ENCODE measurements around the gene EEF1AKMT2. TPM values are rescaled to one million over a fixed set of nuclear protein-coding genes. Genes with fewer than 3 reads are reported as not detected.
A peak's percentile ranks its signal among the peaks of the same experiment; 100 is the strongest.

The EEF1AKMT2 gene
- total and polyA plus RNA-seq, 2 of the 13 experiments (the other 11 are each of a cell fraction or from before 2014, with no cell fraction given): 11.3 to 19.3 TPM

DNA sequence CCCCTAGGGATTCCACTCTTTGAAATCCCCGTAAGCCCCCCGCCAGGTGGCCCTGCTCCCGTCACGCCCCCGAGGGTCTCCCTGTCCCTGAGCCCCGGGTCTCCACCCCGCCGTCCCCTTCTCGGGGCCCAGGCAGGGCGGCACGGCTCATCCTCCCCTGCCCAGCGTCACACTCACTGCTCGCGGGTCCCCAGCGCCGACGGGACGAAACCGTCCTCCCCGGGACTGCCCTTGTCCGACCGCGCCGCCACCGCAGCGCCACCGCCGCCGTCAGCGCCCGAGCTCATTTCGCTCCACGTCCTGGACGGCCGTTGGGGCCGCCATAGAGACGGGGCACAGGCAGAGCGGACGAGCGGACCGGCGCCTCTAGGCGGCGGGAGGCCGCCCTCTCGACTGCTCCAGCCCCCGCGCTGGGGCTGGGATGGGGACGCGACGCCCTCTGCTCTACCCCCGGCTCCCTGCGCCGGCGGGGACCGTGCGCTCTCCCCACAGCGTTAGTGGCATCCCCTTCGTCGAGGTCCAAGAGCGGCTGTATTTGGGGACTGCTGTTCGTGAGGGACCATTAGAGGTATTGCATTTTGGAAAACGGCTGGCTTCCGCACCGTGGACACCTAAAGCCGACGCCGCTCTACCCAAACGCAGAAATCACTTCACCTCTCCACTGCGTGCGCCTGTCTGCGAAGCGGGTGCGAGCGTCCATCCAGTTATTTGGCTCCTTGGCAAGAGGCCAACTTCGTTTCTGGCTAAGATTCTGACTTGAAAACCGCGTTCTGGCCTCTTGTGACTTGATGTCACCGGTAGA lies at the start of gene EEF1AKMT2 (continued):
- TF ChIP-seq, protein P1, sequence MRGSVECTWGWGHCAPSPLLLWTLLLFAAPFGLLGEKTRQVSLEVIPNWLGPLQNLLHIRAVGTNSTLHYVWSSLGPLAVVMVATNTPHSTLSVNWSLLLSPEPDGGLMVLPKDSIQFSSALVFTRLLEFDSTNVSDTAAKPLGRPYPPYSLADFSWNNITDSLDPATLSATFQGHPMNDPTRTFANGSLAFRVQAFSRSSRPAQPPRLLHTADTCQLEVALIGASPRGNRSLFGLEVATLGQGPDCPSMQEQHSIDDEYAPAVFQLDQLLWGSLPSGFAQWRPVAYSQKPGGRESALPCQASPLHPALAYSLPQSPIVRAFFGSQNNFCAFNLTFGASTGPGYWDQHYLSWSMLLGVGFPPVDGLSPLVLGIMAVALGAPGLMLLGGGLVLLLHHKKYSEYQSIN (CRISPR knock-in tag; IDR thresholded peaks at IDR 0.05; ENCODE audit: borderline replicate concordance): no peak
- TF ChIP-seq ZNF260 (CRISPR knock-in tag; IDR thresholded peaks at IDR 0.05; ENCODE audit: borderline replicate concordance, low read depth): no peak
- TF ChIP-seq, protein P2, sequence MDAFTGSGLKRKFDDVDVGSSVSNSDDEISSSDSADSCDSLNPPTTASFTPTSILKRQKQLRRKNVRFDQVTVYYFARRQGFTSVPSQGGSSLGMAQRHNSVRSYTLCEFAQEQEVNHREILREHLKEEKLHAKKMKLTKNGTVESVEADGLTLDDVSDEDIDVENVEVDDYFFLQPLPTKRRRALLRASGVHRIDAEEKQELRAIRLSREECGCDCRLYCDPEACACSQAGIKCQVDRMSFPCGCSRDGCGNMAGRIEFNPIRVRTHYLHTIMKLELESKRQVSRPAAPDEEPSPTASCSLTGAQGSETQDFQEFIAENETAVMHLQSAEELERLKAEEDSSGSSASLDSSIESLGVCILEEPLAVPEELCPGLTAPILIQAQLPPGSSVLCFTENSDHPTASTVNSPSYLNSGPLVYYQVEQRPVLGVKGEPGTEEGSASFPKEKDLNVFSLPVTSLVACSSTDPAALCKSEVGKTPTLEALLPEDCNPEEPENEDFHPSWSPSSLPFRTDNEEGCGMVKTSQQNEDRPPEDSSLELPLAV (CRISPR knock-in tag; conservative IDR thresholded peaks at IDR 0.05; ENCODE audit: low read depth): no peak
- TF ChIP-seq KLF9 (CRISPR knock-in tag; IDR thresholded peaks at IDR 0.05; ENCODE audit: low read depth): peak; percentile 95
- TF ChIP-seq, protein P3, sequence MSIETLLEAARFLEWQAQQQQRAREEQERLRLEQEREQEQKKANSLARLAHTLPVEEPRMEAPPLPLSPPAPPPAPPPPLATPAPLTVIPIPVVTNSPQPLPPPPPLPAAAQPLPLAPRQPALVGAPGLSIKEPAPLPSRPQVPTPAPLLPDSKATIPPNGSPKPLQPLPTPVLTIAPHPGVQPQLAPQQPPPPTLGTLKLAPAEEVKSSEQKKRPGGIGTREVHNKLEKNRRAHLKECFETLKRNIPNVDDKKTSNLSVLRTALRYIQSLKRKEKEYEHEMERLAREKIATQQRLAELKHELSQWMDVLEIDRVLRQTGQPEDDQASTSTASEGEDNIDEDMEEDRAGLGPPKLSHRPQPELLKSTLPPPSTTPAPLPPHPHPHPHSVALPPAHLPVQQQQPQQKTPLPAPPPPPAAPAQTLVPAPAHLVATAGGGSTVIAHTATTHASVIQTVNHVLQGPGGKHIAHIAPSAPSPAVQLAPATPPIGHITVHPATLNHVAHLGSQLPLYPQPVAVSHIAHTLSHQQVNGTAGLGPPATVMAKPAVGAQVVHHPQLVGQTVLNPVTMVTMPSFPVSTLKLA (IDR thresholded peaks at IDR 0.05): no peak
- TF ChIP-seq U2AF1 (optimal IDR thresholded peaks at IDR 0.05; ENCODE audit: low read depth, low read length): peak; percentile 99
- peak; percentile 40; the same call in 1 of the 2 replicates for TF ChIP-seq ADNP (CRISPR knock-in tag; IDR thresholded peaks at IDR 0.05)
- TF ChIP-seq ZNF44 (CRISPR knock-in tag; IDR thresholded peaks at IDR 0.05): peak; percentile 89; the same call in 1 of the 2 replicates
- TF ChIP-seq ZNF143 (CRISPR knock-in tag; IDR thresholded peaks at IDR 0.05): peak; percentile 78
- no peak for TF ChIP-seq FOXM1 (CRISPR knock-in tag; IDR thresholded peaks at IDR 0.05)
- TF ChIP-seq PTBP1 (IDR thresholded peaks at IDR 0.05; ENCODE audit: low read depth, low read length, poor library complexity, severe bottlenecking): no peak
- TF ChIP-seq, protein P4, sequence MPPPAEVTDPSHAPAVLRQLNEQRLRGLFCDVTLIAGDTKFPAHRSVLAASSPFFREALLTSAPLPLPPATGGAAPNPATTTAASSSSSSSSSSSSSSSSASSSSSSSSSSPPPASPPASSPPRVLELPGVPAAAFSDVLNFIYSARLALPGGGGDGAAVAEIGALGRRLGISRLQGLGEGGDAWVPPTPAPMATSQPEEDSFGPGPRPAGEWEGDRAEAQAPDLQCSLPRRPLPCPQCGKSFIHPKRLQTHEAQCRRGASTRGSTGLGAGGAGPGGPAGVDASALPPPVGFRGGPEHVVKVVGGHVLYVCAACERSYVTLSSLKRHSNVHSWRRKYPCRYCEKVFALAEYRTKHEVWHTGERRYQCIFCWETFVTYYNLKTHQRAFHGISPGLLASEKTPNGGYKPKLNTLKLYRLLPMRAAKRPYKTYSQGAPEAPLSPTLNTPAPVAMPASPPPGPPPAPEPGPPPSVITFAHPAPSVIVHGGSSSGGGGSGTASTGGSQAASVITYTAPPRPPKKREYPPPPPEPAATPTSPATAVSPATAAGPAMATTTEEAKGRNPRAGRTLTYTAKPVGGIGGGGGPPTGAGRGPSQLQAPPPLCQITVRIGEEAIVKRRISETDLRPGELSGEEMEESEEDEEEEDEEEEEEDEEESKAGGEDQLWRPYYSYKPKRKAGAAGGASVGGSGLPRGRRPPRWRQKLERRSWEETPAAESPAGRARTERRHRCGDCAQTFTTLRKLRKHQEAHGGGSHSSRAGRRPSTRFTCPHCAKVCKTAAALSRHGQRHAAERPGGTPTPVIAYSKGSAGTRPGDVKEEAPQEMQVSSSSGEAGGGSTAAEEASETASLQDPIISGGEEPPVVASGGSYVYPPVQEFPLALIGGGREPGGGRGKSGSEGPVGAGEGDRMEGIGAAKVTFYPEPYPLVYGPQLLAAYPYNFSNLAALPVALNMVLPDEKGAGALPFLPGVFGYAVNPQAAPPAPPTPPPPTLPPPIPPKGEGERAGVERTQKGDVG (CRISPR knock-in tag; IDR thresholded peaks at IDR 0.05; ENCODE audit: borderline replicate concordance): no peak
- 0 out of 2 replicates have a peak, but pooled peaks have one; percentile 66 for TF ChIP-seq ZNF317 (CRISPR knock-in tag; IDR thresholded peaks at IDR 0.05)
- no peak for TF ChIP-seq ARNTL (CRISPR knock-in tag; IDR thresholded peaks at IDR 0.05)
- TF ChIP-seq, protein P5, sequence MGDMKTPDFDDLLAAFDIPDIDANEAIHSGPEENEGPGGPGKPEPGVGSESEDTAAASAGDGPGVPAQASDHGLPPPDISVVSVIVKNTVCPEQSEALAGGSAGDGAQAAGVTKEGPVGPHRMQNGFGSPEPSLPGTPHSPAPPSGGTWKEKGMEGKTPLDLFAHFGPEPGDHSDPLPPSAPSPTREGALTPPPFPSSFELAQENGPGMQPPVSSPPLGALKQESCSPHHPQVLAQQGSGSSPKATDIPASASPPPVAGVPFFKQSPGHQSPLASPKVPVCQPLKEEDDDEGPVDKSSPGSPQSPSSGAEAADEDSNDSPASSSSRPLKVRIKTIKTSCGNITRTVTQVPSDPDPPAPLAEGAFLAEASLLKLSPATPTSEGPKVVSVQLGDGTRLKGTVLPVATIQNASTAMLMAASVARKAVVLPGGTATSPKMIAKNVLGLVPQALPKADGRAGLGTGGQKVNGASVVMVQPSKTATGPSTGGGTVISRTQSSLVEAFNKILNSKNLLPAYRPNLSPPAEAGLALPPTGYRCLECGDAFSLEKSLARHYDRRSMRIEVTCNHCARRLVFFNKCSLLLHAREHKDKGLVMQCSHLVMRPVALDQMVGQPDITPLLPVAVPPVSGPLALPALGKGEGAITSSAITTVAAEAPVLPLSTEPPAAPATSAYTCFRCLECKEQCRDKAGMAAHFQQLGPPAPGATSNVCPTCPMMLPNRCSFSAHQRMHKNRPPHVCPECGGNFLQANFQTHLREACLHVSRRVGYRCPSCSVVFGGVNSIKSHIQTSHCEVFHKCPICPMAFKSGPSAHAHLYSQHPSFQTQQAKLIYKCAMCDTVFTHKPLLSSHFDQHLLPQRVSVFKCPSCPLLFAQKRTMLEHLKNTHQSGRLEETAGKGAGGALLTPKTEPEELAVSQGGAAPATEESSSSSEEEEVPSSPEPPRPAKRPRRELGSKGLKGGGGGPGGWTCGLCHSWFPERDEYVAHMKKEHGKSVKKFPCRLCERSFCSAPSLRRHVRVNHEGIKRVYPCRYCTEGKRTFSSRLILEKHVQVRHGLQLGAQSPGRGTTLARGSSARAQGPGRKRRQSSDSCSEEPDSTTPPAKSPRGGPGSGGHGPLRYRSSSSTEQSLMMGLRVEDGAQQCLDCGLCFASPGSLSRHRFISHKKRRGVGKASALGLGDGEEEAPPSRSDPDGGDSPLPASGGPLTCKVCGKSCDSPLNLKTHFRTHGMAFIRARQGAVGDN (CRISPR knock-in tag; IDR thresholded peaks at IDR 0.05): peak; percentile 89
- peak; percentile 51 for TF ChIP-seq ZBTB20 (CRISPR knock-in tag; IDR thresholded peaks at IDR 0.05; ENCODE audit: borderline replicate concordance, low read depth)
